ENCODE results near the gene ZNF541. TPM values are rescaled to one million over a fixed set of nuclear protein-coding genes. Genes with fewer than 3 reads are reported as not detected.

Gene ZNF541
- total RNA-seq, 5 donors from 2014 or later (not counting 1 experiment from before 2014, with no cell fraction given) = 0.58 to 1.1 (median 0.65) TPM

GRCh38 chr19:47526798-47527197 is 46.1 kb downstream of the ZNF541 start:
- Histone ChIP-seq H3K27me3 (replicated peaks in 1 of 2; ENCODE audit: control insufficient read depth in 2 of 2, extremely low read depth in 1 of 2, insufficient read depth in 2 of 2, low read length in 1 of 2) (peaks cover 0 to 20% of the 10 kb centered on the region in 2 experiments), H3K4me3 (ENCODE audit: control insufficient read depth in 1 of 2, extremely low read depth in 1 of 2, low read length in 1 of 2) (no peak overlapping the region), H3K9me3 (no peaks in the 10 kb centered on the region), H3K4me1 (ENCODE audit: control insufficient read depth in 1 of 2, extremely low read depth in 1 of 2, insufficient read depth in 2 of 2, low read length in 2 of 2) (peaks cover 4 to 7% of the 10 kb centered on the region in 2 experiments), H3K36me3 (ENCODE audit: control insufficient read depth in 2 of 2, extremely low read depth in 1 of 2, insufficient read depth in 1 of 2, low read length in 1 of 2) (no peaks in the 10 kb centered on the region), H3K27ac (ENCODE audit: low read length) (no peak overlapping the region)
- Mint-ChIP-seq H3K4me1 (peaks cover 4 to 6% (median 5%) of the 10 kb centered on the region in 3 donors), H3K27me3 (peaks cover 5 to 8% of the 10 kb centered on the region in 2 donors), H3K9me3 (no peaks in the 10 kb centered on the region), H3K36me3 (no peaks in the 10 kb centered on the region), H3K27ac (no peak overlapping the region), H3K4me3 (no peak overlapping the region)
- DNase-seq (no peak), ATAC-seq (replicated peaks in 1 of 4) (no peak)
- ChIA-PET CTCF (no interaction called here), POLR2A (no interaction called here)
- WGBS (ENCODE audit: insufficient coverage) = 80% methylated on average over 1 of the region's 3 CpGs

DNA sequence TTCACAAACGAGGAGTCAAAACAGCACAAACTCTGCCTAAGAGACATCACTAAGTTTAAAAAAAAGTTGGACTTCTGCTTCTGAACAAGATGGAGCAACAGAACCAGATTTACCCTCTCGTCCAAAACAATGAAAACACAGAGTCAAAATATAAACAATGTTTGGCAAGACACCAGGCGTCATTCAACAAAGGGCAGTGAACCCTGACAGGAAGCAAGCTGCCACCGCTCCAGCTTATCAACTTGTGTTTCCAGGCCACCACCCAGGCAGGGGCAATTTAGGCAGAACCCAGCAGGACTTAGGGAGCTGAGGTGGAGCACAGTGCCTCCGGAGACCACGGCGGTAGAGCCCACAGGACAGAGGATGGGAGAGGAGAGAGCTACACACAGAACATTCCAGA is 49.5 kb downstream of the ZNF541 start:
- Histone ChIP-seq H3K36me3 (ENCODE audit: control insufficient read depth in 2 of 2, extremely low read depth in 1 of 2, insufficient read depth in 1 of 2, low read length in 1 of 2) (no peaks in the 10 kb centered on the region), H3K4me3 (ENCODE audit: control insufficient read depth in 1 of 2, extremely low read depth in 1 of 2, low read length in 1 of 2) (no peak overlapping the region), H3K9me3 (no peaks in the 10 kb centered on the region), H3K4me1 (ENCODE audit: control insufficient read depth in 1 of 2, extremely low read depth in 1 of 2, insufficient read depth in 2 of 2, low read length in 2 of 2) (peaks cover 9 to 22% of the 10 kb centered on the region in 2 experiments), H3K27ac (ENCODE audit: low read length) (no peak overlapping the region), H3K27me3 (replicated peaks in 1 of 2; ENCODE audit: control insufficient read depth in 2 of 2, extremely low read depth in 1 of 2, insufficient read depth in 2 of 2, low read length in 1 of 2) (peaks cover 0 to 27% of the 10 kb centered on the region in 2 experiments)
- 83% methylated on average over 1 of the region's 7 CpGs for WGBS (ENCODE audit: insufficient coverage)
- ATAC-seq (replicated peaks in 1 of 4) (no peak), DNase-seq (no peak)
- Mint-ChIP-seq H3K9me3 (no peaks in the 10 kb centered on the region), H3K4me3 (no peak overlapping the region), H3K36me3 (no peaks in the 10 kb centered on the region), H3K4me1 (peaks cover 17 to 26% (median 19%) of the 10 kb centered on the region in 3 donors), H3K27me3 (peaks cover 5 to 11% of the 10 kb centered on the region in 2 donors), H3K27ac (no peak overlapping the region)
- CTCF ChIA-PET = no interaction called here
- POLR2A ChIA-PET = interaction anchor here in 1 of 2 donors (0.6 kb wide), 1 partner anchor 1206 kb away, joined by 10 read pairs; no protein-coding TSS in a partner anchor

Other genes starting within 250 kb of the ZNF541 start
- gene C5AR2, start 241.0 kb downstream of the ZNF541 start, total RNA-seq = 1 to 10 TPM in 2 of 5 donors, under 1 TPM in 3; 0.40 to 1.5 (median 0.79) TPM
- 10 to 100 TPM; 13.4 to 30.7 (median 28.8) TPM for gene DHX34, start 223.8 kb downstream of the ZNF541 start, total RNA-seq
- under 1 TPM in 3 of 5 donors, not detected in 2; 0.32 to 0.69 (median 0.54) TPM for gene MEIS3, start 153.6 kb downstream of the ZNF541 start, total RNA-seq
- not detected for gene SLC8A2, start 101.3 kb downstream of the ZNF541 start, total RNA-seq
- gene KPTN, start 88.9 kb downstream of the ZNF541 start, total RNA-seq = 1 to 10 TPM; 2.8 to 5.8 (median 5.4) TPM
- gene NAPA, start 58.1 kb downstream of the ZNF541 start, total RNA-seq = 100 to 1,000 TPM in 2 of 5 donors, 10 to 100 TPM in 3; 81.1 to 119 (median 86.7) TPM
- 10 to 100 TPM; 31.9 to 39.3 (median 35.1) TPM for gene BICRA, start 36.0 kb upstream of the ZNF541 start, total RNA-seq
- under 1 TPM; 0.28 to 0.70 (median 0.47) TPM for gene EHD2, start 140.3 kb upstream of the ZNF541 start, total RNA-seq
- gene NOP53, start 172.4 kb upstream of the ZNF541 start, total RNA-seq = 1,000 to 10,000 TPM in 1 of 5 donors, 100 to 1,000 TPM in 4; 832 to 1,046 (median 935) TPM
- gene SELENOW, start 205.6 kb upstream of the ZNF541 start, total RNA-seq = 100 to 1,000 TPM in 4 of 5 donors, 10 to 100 TPM in 1; 91.5 to 111 (median 101) TPM
- not detected for gene TPRX1, start 231.4 kb upstream of the ZNF541 start, total RNA-seq
- gene CRX, start 248.8 kb upstream of the ZNF541 start, total RNA-seq = not detected

Measured in T-cell (primary cell).